H9 (cell line): ENCODE measurements around the gene WDR6. TPM values are rescaled to one million over a fixed set of nuclear protein-coding genes. Genes with fewer than 3 reads are reported as not detected.

Experiments used
- DNase-seq: peaks from one replicate; pipeline ENCODE4 v3.0.0-alpha.2; 2017
- H2AFZ ChIP-seq: one replicate; pipeline ENCODE4 v1.6.1; 2013; ENCODE audit warnings: mild to moderate bottlenecking, low read length, control low read depth, moderate library complexity
- H2AK5ac ChIP-seq: 2 replicates; pipeline ENCODE4 v1.6.1; 2013; ENCODE audit warnings: low read length, control low read depth, mixed read lengths; ENCODE audit not compliant: insufficient read length
- H2BK120ac ChIP-seq: one replicate; pipeline ENCODE4 v1.6.1; 2013; ENCODE audit warnings: low read depth, mild to moderate bottlenecking, low read length, control low read depth, inconsistent platforms; ENCODE audit not compliant: poor library complexity, severe bottlenecking
- H2BK12ac ChIP-seq: 2 replicates; pipeline ENCODE4 v1.6.1; 2013; ENCODE audit warnings: low read length, control low read depth, mixed read lengths, low read depth; ENCODE audit not compliant: insufficient read length
- H2BK15ac ChIP-seq: 2 replicates; pipeline ENCODE4 v1.6.1; 2013; ENCODE audit warnings: low read depth, low read length, control low read depth
- H2BK20ac ChIP-seq: one replicate; pipeline ENCODE4 v1.6.1; 2013; ENCODE audit warnings: low read depth, mild to moderate bottlenecking, low read length, control low read depth, inconsistent platforms; ENCODE audit not compliant: poor library complexity, severe bottlenecking
- H2BK5ac ChIP-seq: 2 replicates; pipeline ENCODE4 v1.6.1; 2013; ENCODE audit warnings: low read length, control low read depth, mixed read lengths; ENCODE audit not compliant: insufficient read length
- H3K14ac ChIP-seq: 2 replicates; pipeline ENCODE4 v1.6.1; 2013; ENCODE audit warnings: low read length, control low read depth; ENCODE audit not compliant: insufficient read depth
- H3K18ac ChIP-seq: 2 replicates; pipeline ENCODE4 v1.6.1; 2013; ENCODE audit warnings: low read depth, mild to moderate bottlenecking, mixed read lengths, low read length, control low read depth; ENCODE audit not compliant: insufficient read length
- H3K23ac ChIP-seq: 2 replicates; pipeline ENCODE4 v1.6.1; 2013; ENCODE audit warnings: low read length, control low read depth, mixed read lengths, low read depth; ENCODE audit not compliant: insufficient read length
- H3K23me2 ChIP-seq: 2 replicates; pipeline ENCODE4 v1.6.1; 2013; ENCODE audit warnings: low read depth, mild to moderate bottlenecking, mixed read lengths, low read length, control low read depth; ENCODE audit not compliant: insufficient read length, poor library complexity, severe bottlenecking
- H3K27ac ChIP-seq: 2 replicates; pipeline ENCODE4 v1.5.1; 2013; ENCODE audit warnings: low read length, control low read depth, mixed read lengths, low read depth; ENCODE audit not compliant: insufficient read length
- H3K27me3 ChIP-seq: 2 replicates; pipeline ENCODE4 v1.6.1; 2013; ENCODE audit warnings: low read length, control low read depth, inconsistent platforms; ENCODE audit not compliant: insufficient read depth
- H3K4ac ChIP-seq: 2 replicates; pipeline ENCODE4 v1.6.1; 2013; ENCODE audit warnings: low read depth, mild to moderate bottlenecking, control low read depth, inconsistent platforms, low read length, moderate library complexity
- H3K4me1 ChIP-seq: 2 replicates; pipeline ENCODE4 v1.6.1; 2013; ENCODE audit warnings: low read length, control low read depth, inconsistent platforms; ENCODE audit not compliant: insufficient read depth
- H3K4me2 ChIP-seq: 2 replicates; pipeline ENCODE4 v1.6.1; 2013; ENCODE audit warnings: low read length, control low read depth, mixed read lengths; ENCODE audit not compliant: insufficient read length, insufficient read depth
- H3K56ac ChIP-seq: 2 replicates; pipeline ENCODE4 v1.6.1; 2013; ENCODE audit warnings: low read depth, mild to moderate bottlenecking, mixed read lengths, low read length, control low read depth; ENCODE audit not compliant: insufficient read length
- H3K79me1 ChIP-seq: 2 replicates; pipeline ENCODE4 v1.6.1; 2013; ENCODE audit warnings: low read depth, mild to moderate bottlenecking, moderate library complexity, low read length, control low read depth, inconsistent platforms; ENCODE audit not compliant: insufficient read depth, poor library complexity, severe bottlenecking
- H3K79me2 ChIP-seq: 2 replicates; pipeline ENCODE4 v1.6.1; 2013; ENCODE audit warnings: low read length, control low read depth, inconsistent platforms; ENCODE audit not compliant: insufficient read depth
- H3K9ac ChIP-seq: 2 replicates; pipeline ENCODE4 v1.6.1; 2013; ENCODE audit warnings: low read length, control low read depth, mixed read lengths; ENCODE audit not compliant: insufficient read length; ENCODE audit errors: extremely low read depth
- H3K9me3 ChIP-seq: one replicate; pipeline ENCODE4 v1.6.1; 2013; ENCODE audit warnings: low read depth, low read length, inconsistent platforms; ENCODE audit not compliant: control insufficient read depth
- H3T11ph ChIP-seq: one replicate; pipeline ENCODE4 v1.6.1; 2013; ENCODE audit warnings: mild to moderate bottlenecking, low read length, control low read depth, inconsistent platforms
- H4K20me1 ChIP-seq: one replicate; pipeline ENCODE4 v1.6.1; 2013; ENCODE audit not compliant: control insufficient read depth, insufficient read length, insufficient read depth
- H4K5ac ChIP-seq: 2 replicates; pipeline ENCODE4 v1.6.1; 2013; ENCODE audit warnings: low read depth, mild to moderate bottlenecking, mixed read lengths, low read length, control low read depth; ENCODE audit not compliant: insufficient read length
- H4K8ac ChIP-seq: replicated peaks from 2 replicates; pipeline ENCODE4 v1.6.1; 2013; ENCODE audit warnings: low read length, control low read depth, mixed read lengths, low read depth; ENCODE audit not compliant: insufficient read length
- H4K91ac ChIP-seq: 2 replicates; pipeline ENCODE4 v1.6.1; 2013; ENCODE audit warnings: low read depth, mild to moderate bottlenecking, moderate library complexity, mixed read lengths, low read length, control low read depth; ENCODE audit not compliant: insufficient read length
- H3K27ac Mint-ChIP-seq, 3 experiments: 2 replicates in 2 of 3; 3 replicates in 1 of 3; pipeline ENCODE4 v1.8.0; 2020 to 2021; ENCODE audit warnings: mixed read lengths in 3 of 3, mild to moderate bottlenecking in 1 of 3, moderate library complexity in 1 of 3
- H3K27me3 Mint-ChIP-seq: 2 replicates; pipeline ENCODE4 v1.8.0; 2021; ENCODE audit warnings: low read depth, mild to moderate bottlenecking, moderate library complexity, mixed read lengths
- H3K36me3 Mint-ChIP-seq, 3 experiments: 2 replicates in 2 of 3; 3 replicates in 1 of 3; pipeline ENCODE4 v1.8.0; 2020 to 2021; ENCODE audit warnings: low read depth in 3 of 3, mixed read lengths in 3 of 3; ENCODE audit not compliant: insufficient read depth in 1 of 3
- H3K4me1 Mint-ChIP-seq, 2 experiments: 2 replicates each; pipeline ENCODE4 v1.8.0; 2020; ENCODE audit warnings: mixed read lengths in 2 of 2
- H3K4me3 Mint-ChIP-seq, 2 experiments: 2 replicates in 1 of 2; 3 replicates in 1 of 2; pipeline ENCODE4 v1.8.0; 2020 to 2021; ENCODE audit warnings: mild to moderate bottlenecking in 2 of 2, mixed read lengths in 2 of 2, moderate library complexity in 1 of 2
- H3K9me3 Mint-ChIP-seq, 2 experiments: 2 replicates in 1 of 2; 3 replicates in 1 of 2; pipeline ENCODE4 v1.8.0; 2020; ENCODE audit warnings: mild to moderate bottlenecking in 2 of 2, mixed read lengths in 2 of 2, moderate library complexity in 1 of 2
- WGBS: extraction: QIAGEN DNeasy Blood & Tissue Kit; methylation state at CpG from one replicate; pipeline ENCODE4 v1.1.7; 2013; ENCODE audit warnings: missing lambda C conversion rate, low lambda C conversion rate, mixed read lengths; ENCODE audit not compliant: insufficient read length; ENCODE audit errors: extremely low coverage; 5-methylcytosine and 5-hydroxymethylcytosine counted together
- total RNA-seq: library from RNA; stranded (reverse); gene quantifications from 2 replicates; pipeline ENCODE4 v1.2.1, GENCODE V29; 2021
- TF ChIP-seq, protein P1 (sequence below): fragments of 200-600 bp; sonication (generic); conservative IDR thresholded peaks from 3 replicates; pipeline ENCODE4 v1.8.0; 2021; ENCODE audit warnings: antibody characterized with exemption, mild to moderate bottlenecking

Gene WDR6
- total RNA-seq, 1 experiment from 2014 or later: 298 TPM

- no peak overlapping the region for H2BK20ac ChIP-seq
- H3K56ac ChIP-seq: no peak overlapping the region
- no peak overlapping the region for H3K4me2 ChIP-seq
- TF ChIP-seq, protein P1, sequence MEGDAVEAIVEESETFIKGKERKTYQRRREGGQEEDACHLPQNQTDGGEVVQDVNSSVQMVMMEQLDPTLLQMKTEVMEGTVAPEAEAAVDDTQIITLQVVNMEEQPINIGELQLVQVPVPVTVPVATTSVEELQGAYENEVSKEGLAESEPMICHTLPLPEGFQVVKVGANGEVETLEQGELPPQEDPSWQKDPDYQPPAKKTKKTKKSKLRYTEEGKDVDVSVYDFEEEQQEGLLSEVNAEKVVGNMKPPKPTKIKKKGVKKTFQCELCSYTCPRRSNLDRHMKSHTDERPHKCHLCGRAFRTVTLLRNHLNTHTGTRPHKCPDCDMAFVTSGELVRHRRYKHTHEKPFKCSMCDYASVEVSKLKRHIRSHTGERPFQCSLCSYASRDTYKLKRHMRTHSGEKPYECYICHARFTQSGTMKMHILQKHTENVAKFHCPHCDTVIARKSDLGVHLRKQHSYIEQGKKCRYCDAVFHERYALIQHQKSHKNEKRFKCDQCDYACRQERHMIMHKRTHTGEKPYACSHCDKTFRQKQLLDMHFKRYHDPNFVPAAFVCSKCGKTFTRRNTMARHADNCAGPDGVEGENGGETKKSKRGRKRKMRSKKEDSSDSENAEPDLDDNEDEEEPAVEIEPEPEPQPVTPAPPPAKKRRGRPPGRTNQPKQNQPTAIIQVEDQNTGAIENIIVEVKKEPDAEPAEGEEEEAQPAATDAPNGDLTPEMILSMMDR: no peak
- WGBS: no CpG with 5 or more reads among the region's 16 CpGs
- H2BK15ac ChIP-seq: no peak overlapping the region
- Mint-ChIP-seq H3K36me3 (peaks cover 0 to 21% (median 15%) of the 10 kb centered on the region in 3 experiments; a peak in 6 of 7 replicates), H3K9me3 (no peaks in the 10 kb centered on the region; a peak in 1 of 5 replicates), H3K4me1 (peaks cover 22 to 23% of the 10 kb centered on the region in 2 experiments), H3K4me3 (no peak overlapping the region), H3K27me3 (no peaks in the 10 kb centered on the region; the same call in 1 of the 2 replicates), H3K27ac (no peak overlapping the region)
- H3K27ac ChIP-seq: no peak overlapping the region
- H3K9ac ChIP-seq: no peak overlapping the region
- no peak overlapping the region for H2BK120ac ChIP-seq
- peaks cover 10% of the 10 kb centered on the region; the same call in 1 of the 2 replicates for H3K79me2 ChIP-seq
- H3K4me1 ChIP-seq: no peaks in the 10 kb centered on the region; the same call in 1 of the 2 replicates
- no peak overlapping the region for H4K8ac ChIP-seq
- no peak overlapping the region for H2BK5ac ChIP-seq
- peaks cover 13% of the 10 kb centered on the region for H3K23me2 ChIP-seq
- DNase-seq: no peak
- H3K23ac ChIP-seq: no peak overlapping the region
- H3K4ac ChIP-seq: no peak overlapping the region
- no peak overlapping the region for H2AFZ ChIP-seq
- H3K14ac ChIP-seq: no peak overlapping the region
- no peak overlapping the region for H3T11ph ChIP-seq
- no peak overlapping the region for H2BK12ac ChIP-seq
- H3K9me3 ChIP-seq: no peaks in the 10 kb centered on the region
- H4K91ac ChIP-seq: no peak overlapping the region
- no peaks in the 10 kb centered on the region for H3K79me1 ChIP-seq
- H3K18ac ChIP-seq: no peak overlapping the region
- H4K20me1 ChIP-seq: no peaks in the 10 kb centered on the region
- no peaks in the 10 kb centered on the region for H3K27me3 ChIP-seq
- H2AK5ac ChIP-seq: no peak overlapping the region
- no peak overlapping the region for H4K5ac ChIP-seq
These were observed 2.6 kb upstream of the WDR6 start for GRCh38 chr3:49004352-49005302.
